EL (cell line): Measurements from ENCODE around the gene BBIP1.
"Not testable (repeated sequence)": the region's sequence is repeated elsewhere in the genome, so short reads cannot be mapped to it uniquely, and the experiment has no call there.

Experiments
- DNase-seq: peaks from one replicate; pipeline ENCODE4 v3.0.0-alpha.2; 2016

Gene BBIP1

GRCh38 chr10:110881905-110882304 is 37.1 kb downstream of the BBIP1 start:
- DNase-seq: no peak

GRCh38 chr10:110881247-110881646 is 37.7 kb downstream of the BBIP1 start:
- no peak for DNase-seq

- DNase-seq: no peak
These were observed 39.0 kb downstream of the BBIP1 start for GRCh38 chr10:110880012-110880411.

- no peak for DNase-seq
These were observed 42.2 kb downstream of the BBIP1 start for GRCh38 chr10:110876788-110877187.

- no peak for DNase-seq
These were observed 43.0 kb downstream of the BBIP1 start for GRCh38 chr10:110876000-110876399.

- no peak for DNase-seq
These were observed 45.0 kb downstream of the BBIP1 start for GRCh38 chr10:110873951-110874350.

- peak; percentile 8 for DNase-seq
These were observed 45.7 kb downstream of the BBIP1 start for GRCh38 chr10:110872984-110873923.

GRCh38 chr10:110872145-110872983 is 46.6 kb downstream of the BBIP1 start:
- DNase-seq: peak; percentile 80

GRCh38 chr10:110871298-110872084 is 47.5 kb downstream of the BBIP1 start, which contains the start of gene PDCD4:
TSS of gene PDCD4 (plus strand) at chr10:110871928. CDS start at chr10:110876028, 4,100 bp downstream.
- DNase-seq: peak; percentile 99

GRCh38 chr10:110870823-110871297 is 48.1 kb downstream of the BBIP1 start:
- peak; percentile 8 for DNase-seq

GRCh38 chr10:110868981-110869380 is 50.0 kb downstream of the BBIP1 start:
- DNase-seq: no peak

GRCh38 chr10:110867807-110868465 is 51.0 kb downstream of the BBIP1 start:
- DNase-seq: no peak

- not testable (repeated sequence) for DNase-seq
These were observed 51.8 kb downstream of the BBIP1 start for GRCh38 chr10:110867011-110867806.

GRCh38 chr10:110865809-110866482 is 53.0 kb downstream of the BBIP1 start:
- DNase-seq: peak; percentile 17

- DNase-seq: peak; percentile 80
These were observed 53.7 kb downstream of the BBIP1 start for GRCh38 chr10:110865186-110865808.

- DNase-seq: no peak
These were observed 54.3 kb downstream of the BBIP1 start for GRCh38 chr10:110864662-110865140.

- DNase-seq: no peak
These were observed 55.0 kb downstream of the BBIP1 start for GRCh38 chr10:110863956-110864355.

GRCh38 chr10:110863361-110863760 is 55.6 kb downstream of the BBIP1 start:
- no peak for DNase-seq

- no peak for DNase-seq
These were observed 56.0 kb downstream of the BBIP1 start for GRCh38 chr10:110862961-110863360.
